NCI-H2196 treated with DMSO at 0.1 percent for 48 hours (cell line): ENCODE results near the gene TMEM218.

Source experiments
- DNase-seq: peaks from one replicate; lab custom pipeline; 2025; ENCODE audit not compliant: unreplicated experiment; lab: John Stamatoyannopoulos, UW

Gene TMEM218

DNA sequence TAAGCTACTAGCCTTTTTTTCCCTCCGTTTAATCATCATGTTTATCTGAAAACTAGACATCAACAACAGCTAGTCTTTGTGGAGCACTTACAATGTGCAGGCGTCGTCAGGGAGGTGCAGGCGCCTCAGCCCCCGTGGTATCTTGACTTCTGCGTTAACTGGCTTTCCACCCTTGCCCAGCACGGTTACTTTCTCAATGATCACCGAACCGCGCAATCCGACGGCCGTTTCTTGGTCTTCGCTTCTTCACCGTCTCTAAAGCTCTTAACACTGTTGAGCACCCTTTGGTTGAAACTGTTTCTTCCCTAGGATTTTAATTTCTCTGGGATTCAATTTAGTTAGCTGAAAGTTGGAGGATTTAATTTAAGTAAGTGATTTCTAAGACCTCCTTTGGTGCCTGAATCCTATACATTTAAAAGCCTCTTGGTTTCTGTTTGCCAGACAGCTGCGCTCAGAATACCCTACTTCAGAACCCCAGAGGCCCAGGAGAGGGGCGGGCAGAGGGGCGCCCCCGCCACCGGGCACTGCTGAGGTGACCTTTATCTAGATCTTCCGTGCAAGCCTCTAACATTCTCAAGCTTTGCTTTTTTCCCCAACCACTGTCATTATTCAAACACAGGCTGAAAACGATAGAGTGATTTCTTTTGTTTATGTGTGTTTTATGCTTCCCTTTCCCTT, 18.0 kb upstream of the TMEM218 start:
- DNase-seq: no peak

DNA sequence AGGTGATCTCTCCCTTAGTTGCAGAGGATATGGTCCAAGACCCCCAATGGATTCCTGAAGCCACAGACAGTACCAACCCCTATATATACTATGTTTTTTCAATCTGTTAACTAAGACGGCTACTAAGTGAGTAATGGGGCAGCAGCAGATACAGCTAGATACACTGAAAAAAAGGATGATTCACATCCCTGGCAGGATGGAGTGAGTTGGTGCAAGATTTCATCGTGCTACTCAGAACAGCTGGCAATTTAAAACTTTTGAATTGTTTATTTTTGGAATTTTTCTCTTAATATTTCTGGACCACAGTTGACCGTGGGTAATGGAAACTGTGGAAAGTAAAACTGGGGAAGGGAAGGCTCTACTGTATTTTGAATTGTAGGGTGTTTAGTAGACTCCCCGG, 17.0 kb upstream of the TMEM218 start:
- DNase-seq: no peak

DNA sequence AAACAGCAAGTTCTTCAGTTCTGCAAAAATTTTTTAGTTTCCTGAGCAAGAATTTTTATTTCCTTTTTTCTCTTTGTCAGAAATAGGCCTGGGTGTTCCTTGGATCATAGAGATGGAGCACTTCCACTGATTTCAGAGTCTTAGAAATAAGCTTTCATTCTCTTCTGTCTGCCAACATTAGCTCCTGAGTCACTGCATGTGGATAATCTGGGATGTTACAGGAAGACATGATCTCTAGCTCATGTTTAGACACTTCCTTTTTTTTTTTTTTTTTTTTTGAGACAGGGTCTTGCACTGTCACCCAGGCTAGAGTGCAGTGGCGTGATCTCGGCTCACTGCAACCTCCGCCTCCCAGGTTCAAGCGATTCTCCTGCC, 13.2 kb upstream of the TMEM218 start:
- no peak for DNase-seq

GRCh38 chr11:125123947-125124617, 12.7 kb upstream of the TMEM218 start:
- DNase-seq: no peak

DNA sequence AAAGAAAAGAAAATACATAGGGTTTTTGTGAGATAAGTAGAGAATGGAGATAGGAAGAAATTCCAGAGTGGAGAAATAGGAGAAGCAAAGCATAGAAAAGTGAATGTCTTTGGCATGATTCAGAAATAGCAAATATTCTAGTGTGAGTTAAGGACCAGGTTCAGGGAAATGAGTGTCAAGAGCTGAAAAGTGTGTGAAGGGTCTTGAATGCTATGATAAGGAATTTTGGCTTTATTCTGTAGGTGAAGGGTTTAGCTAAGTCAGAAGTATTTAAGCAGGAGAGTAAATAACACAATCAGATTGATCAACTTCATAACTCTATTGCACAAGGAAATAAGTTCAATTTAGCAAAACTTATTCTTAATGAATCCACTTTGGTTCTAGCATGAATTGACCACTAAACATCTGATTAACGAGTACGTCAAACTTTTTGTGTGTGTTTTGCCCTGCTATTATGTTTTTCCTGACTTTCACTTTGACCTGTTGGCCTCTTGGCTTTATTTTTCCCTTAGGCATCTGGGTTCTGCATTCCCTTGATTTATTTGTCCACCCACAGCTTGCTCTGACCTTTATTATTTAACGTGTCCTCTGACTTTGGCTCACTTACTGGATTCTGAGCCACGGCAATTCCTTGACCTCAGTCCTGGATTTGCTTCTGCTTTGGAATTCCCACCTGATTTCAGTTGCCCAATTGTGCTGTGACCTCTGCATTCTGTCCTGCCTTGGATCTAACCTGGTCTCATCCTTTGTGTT, 11.9 kb upstream of the TMEM218 start:
- DNase-seq: no peak

GRCh38 chr11:125117429-125117828, 6.0 kb upstream of the TMEM218 start:
- no peak for DNase-seq

GRCh38 chr11:125114518-125114917, 3.1 kb upstream of the TMEM218 start:
- no peak for DNase-seq

DNA sequence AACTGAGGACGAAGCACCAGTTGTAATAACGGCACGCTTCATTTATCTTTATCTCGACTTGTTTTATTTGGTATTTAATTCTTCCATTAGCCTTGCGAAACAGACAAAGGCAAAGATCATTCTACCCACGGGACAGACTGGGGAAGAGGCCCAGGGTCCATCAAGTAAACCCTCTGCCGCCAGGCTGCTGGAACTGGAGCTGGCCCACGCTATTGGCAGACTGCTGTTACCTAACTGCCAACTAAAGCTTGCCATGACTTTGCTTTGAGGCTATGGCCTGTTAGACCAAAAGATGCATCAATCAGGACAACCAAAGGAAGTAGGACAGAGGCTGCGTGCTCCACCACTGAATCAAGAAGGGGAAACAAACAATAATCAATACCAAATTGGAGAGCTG, 780 bp upstream of the TMEM218 start:
- DNase-seq: no peak

- no peak for DNase-seq
These were observed 454 bp downstream of the TMEM218 start for GRCh38 chr11:125111001-125111342.

DNA sequence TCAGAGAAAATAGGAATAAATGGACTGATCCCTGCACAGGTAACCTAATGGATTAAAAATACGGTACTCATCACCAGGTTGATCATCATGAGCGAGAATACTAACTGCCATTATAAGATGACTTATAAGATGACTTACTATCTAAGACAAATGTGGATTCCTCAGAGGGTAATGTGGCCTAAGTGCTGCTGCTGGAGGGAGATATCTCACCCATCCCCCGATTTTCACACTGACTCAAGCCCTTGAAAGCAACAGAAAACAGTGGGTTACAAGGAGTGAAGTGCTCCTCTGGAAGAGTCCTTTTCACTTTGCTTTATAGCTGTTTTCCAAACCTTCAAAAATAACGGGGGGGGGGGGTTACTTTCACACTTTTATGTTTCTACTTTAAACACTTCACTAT, 920 bp downstream of the TMEM218 start:
- DNase-seq: no peak

DNA sequence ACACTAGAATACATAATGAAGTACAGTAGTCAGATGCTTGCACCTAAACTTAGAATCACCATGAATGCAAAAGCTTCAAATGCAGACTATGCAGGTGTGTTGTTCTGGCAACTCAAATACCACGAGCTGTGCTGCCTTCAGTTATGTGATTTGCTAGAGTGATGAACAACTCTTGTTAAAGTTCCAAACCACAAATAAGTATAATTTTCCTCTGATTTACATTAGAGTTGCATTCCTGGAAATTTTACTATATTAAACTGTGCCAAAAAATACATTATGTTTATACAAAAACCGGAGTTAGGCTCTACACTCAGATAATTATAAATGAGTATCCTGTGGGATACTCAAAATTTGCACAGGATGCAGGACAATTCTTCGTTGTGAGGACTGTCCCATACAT, 3.0 kb downstream of the TMEM218 start:
- no peak for DNase-seq

DNA sequence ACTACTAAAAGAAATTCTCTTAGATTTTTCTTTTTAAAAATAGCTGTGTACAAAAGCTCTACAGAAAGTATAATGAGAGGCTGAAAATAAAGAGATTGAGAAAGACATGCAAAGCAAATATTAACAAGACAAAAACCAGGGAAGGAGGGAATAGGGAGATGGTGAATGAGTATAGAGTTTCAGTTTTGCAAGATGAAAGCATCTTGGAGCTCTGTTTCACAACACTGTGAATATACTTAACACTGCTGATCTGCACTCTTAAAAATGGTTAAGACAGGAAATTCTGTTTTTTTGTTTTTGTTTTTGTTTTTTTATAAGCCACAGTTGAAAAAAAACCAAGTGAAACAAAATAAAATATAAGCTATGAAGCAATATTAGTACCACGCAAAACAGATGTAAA, 5.5 kb downstream of the TMEM218 start:
- DNase-seq: no peak

DNA sequence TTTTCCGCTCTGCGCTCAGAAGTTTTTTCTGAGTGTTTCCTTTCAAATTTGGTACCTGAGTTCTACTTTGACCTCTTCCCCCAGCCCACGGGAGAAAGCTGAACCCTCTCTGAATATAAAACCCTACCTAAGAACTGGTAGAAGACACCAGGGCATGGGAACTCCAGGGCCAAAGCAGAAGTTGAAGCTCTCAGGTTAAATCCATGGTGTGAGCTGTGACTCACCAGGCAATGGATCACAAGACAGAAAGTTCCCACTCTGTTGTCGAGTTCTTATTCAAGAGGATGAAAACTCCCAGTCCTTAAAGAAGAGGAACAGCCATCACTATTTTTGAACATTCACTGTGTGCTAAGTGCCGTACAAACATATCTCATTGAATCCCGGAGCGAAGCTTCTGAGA, 8.9 kb downstream of the TMEM218 start:
- DNase-seq: no peak

DNA sequence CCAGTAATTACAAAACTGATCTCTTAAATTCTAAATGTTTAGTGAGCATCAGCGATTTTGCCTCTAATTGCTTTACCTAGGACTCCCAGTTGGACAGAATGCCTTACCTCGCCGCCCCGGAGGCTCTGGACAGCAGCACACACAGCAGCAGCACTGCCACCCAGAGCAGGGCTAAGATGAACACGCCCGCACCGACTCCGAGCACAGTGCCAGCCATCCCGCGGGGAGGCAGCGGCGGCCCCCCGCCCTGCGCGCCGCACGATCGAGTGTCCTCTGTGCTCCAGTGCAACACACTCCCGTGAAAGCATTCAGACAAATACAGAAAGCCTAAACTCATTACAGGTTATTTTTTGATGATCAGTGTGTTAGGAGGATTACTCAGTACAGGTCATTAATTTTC, 9.4 kb downstream of the TMEM218 start:
- DNase-seq: no peak

DNA sequence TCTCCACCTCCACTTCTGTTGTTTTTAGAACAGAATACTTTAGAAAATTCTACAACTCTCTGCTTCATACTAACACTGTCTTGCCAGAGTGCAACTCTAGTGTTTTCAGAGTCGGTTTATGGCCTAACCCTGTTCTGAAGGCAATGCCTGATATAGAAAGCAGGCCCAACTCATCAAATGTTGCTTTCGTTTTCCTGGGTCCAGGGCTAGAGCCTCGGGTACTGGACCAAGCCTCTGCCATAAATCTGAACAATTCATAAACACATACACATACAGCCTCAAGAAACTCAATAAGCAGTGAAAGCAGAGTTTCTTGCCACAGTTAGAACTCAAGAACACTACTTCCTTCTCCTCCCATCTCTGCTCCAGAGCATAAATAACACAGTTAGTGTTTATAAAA, 9.8 kb downstream of the TMEM218 start:
- no peak for DNase-seq

DNA sequence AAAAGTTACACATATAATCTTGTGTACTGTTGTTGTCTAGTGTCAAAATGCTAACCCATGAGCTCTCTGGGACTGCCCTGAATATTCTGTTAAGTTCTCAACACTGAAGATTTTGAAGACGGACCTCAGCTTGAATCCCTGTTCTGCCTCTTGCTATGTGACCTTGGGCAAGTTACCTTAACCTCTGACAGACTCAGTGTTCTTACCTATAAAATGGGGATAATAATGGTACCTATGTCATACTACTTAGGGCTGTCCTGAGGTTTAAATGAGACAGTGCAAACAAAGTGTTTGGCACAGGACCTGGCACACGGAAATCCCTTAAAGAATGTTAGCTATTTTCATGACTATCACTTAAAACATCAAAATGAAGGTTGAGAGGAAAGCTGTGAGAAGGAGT, 11.3 kb downstream of the TMEM218 start:
- DNase-seq: no peak

GRCh38 chr11:125094731-125095130, 16.7 kb downstream of the TMEM218 start:
- no peak for DNase-seq

- no peak for DNase-seq
These were observed 17.9 kb downstream of the TMEM218 start for GRCh38 chr11:125093502-125093901.

DNA sequence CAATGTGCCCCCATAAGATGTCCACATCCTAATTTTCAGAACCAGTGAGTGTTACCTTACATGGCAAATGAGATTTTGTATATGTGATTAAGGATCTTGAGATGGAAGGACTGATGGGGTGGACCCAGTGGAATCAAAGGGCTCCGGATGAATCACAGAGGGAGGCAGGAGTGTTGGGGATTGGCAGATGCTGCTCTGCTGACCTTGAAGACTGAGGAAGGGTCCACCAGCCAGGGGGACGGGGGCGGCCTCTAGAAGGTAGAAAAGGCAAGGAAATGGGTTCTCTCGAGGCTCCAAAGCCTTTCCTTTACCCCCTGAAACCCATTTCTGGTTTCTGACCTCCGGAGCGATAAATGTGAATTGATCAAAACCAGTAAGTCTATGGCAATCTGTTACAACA, 18.8 kb downstream of the TMEM218 start:
- DNase-seq: no peak

DNA sequence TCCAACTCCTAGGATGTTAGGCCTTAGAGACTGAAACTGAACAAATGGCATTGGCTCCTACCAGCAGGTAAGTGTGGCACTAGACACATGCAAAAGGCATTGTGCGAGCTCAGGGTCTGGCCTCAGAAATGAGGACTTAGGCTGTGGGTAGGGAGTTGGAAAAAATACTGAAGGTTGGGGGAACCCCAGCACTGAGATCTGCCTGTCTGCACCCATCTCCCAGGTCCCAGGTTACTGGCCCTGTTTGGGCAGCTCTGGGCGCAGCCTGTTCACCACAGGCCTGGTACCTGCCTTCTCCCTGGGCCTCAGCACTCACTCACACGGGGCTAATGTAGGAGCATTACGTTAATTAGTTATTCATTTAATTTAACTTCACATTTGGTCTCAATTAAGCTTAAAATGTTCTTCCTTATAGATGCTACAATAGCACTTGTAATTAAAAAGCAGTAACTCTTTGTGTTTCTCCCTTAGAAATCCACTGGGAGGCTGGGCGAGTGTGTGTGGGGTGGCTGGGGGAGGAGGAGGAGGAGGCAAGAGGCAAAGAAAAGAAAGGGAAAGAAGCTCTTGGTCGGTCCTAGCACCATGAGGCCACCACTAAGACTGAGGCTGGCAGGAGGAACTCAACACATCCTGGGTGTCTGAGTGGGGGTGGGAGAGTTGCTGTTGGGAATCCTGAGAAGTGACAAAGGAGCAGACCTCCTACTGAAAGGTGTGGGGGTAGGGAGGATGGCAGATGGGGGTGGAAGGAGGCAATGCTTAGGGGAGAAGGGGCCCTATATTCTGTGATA, 19.4 kb downstream of the TMEM218 start:
- DNase-seq: no peak

- no peak for DNase-seq
These were observed 20.1 kb downstream of the TMEM218 start for GRCh38 chr11:125091247-125091876.
